ENCODE data around the gene CCDC192.
A peak's percentile ranks its signal among the peaks of the same experiment; 100 is the strongest.

Gene CCDC192

GRCh38 chr5:127809533-127809932 is 106.3 kb downstream of the CCDC192 start:
- DNase-seq (ENCODE audit: low read depth, low spot score) = no peak
- TF ChIP-seq CTCF (IDR thresholded peaks at IDR 0.05; ENCODE audit: insufficient read depth, low read length, missing control alignments) = no peak
- ChIA-PET CTCF (no interaction called here), POLR2A (no interaction called here)
- H3K4me3 ChIP-seq (ENCODE audit: low read depth, low read length) = no peak overlapping the region

- POLR2A ChIA-PET = no interaction called here
- H3K4me3 ChIP-seq (ENCODE audit: low read depth, low read length) = no peak overlapping the region
- CTCF ChIA-PET = no interaction called here
- TF ChIP-seq CTCF (IDR thresholded peaks at IDR 0.05; ENCODE audit: insufficient read depth, low read length, missing control alignments) = no peak
- DNase-seq (ENCODE audit: low read depth, low spot score) = no peak
Observed at GRCh38 chr5:127810017-127810416, 106.8 kb downstream of the CCDC192 start.

- H3K4me3 ChIP-seq (ENCODE audit: low read depth, low read length) = no peak overlapping the region
- DNase-seq (ENCODE audit: low read depth, low spot score) = no peak
- CTCF ChIA-PET = no interaction called here
- no peak for TF ChIP-seq CTCF (IDR thresholded peaks at IDR 0.05; ENCODE audit: insufficient read depth, low read length, missing control alignments)
- POLR2A ChIA-PET = no interaction called here
Observed at GRCh38 chr5:127810707-127811490, 107.7 kb downstream of the CCDC192 start.

GRCh38 chr5:127812570-127812969 is 109.4 kb downstream of the CCDC192 start:
- TF ChIP-seq CTCF (IDR thresholded peaks at IDR 0.05; ENCODE audit: insufficient read depth, low read length, missing control alignments) = no peak
- DNase-seq (ENCODE audit: low read depth, low spot score) = no peak
- ChIA-PET CTCF (no interaction called here), POLR2A (no interaction called here)
- H3K4me3 ChIP-seq (ENCODE audit: low read depth, low read length) = no peak overlapping the region

- TF ChIP-seq CTCF (IDR thresholded peaks at IDR 0.05; ENCODE audit: insufficient read depth, low read length, missing control alignments) = no peak
- POLR2A ChIA-PET = interaction anchor here (1.4 kb wide), 1 partner anchor 11 kb away, joined by 6 read pairs; no protein-coding TSS in a partner anchor
- CTCF ChIA-PET = interaction anchor here (0.9 kb wide), 1 partner anchor 19 kb away, joined by 3 read pairs; no protein-coding TSS in a partner anchor
- H3K4me3 ChIP-seq (ENCODE audit: low read depth, low read length) = no peak overlapping the region
- peak; percentile 53 for DNase-seq (ENCODE audit: low read depth, low spot score)
Observed at GRCh38 chr5:127813633-127814587, 110.7 kb downstream of the CCDC192 start.

GRCh38 chr5:127814588-127814973 is 111.4 kb downstream of the CCDC192 start:
- no peak for DNase-seq (ENCODE audit: low read depth, low spot score)
- no peak overlapping the region for H3K4me3 ChIP-seq (ENCODE audit: low read depth, low read length)
- ChIA-PET CTCF (interaction anchor here (0.9 kb wide), 1 partner anchor 19 kb away, joined by 3 read pairs; no protein-coding TSS in a partner anchor), POLR2A (no interaction called here)
- TF ChIP-seq CTCF (IDR thresholded peaks at IDR 0.05; ENCODE audit: insufficient read depth, low read length, missing control alignments) = no peak

All from AG04449 (cell line).